DMS 273 treated with DMSO at 0.1 percent for 48 hours (cell line): ENCODE measurements around the gene APOH.

ENCODE experiments used
- DNase-seq: peaks from one replicate; lab custom pipeline; 2025; lab: John Stamatoyannopoulos, UW

Gene APOH

GRCh38 chr17:66192378-66192687 lies 36.9 kb downstream of the APOH start:
- no peak for DNase-seq

- DNase-seq, result peak; percentile 64
These were observed 37.4 kb downstream of the APOH start, which contains the start of gene CEP112 for GRCh38 chr17:66191593-66192377. Gene CEP112, minus strand, starts transcription at chr17:66192133.

GRCh38 chr17:66190738-66191592 lies 38.2 kb downstream of the APOH start:
- DNase-seq, result no peak

DNA sequence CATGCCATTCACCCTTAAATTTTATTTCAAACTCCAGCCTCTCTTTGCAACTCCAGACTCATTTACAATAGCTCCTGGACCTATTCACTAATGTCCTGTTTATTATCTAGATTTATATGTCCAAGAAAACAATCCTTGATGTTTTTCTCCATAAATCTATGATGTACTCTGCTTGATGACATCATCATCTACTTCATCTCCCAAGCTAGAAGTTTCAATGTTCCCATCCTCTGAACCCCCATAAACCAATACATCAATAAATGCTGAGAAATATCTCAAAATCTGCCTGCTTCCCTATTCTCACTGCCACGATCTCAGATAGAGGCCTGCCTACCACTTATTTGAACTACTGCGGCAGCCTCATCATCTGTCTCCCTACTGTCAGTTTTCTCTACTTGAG lies 41.5 kb downstream of the APOH start:
- no peak for DNase-seq

DNA sequence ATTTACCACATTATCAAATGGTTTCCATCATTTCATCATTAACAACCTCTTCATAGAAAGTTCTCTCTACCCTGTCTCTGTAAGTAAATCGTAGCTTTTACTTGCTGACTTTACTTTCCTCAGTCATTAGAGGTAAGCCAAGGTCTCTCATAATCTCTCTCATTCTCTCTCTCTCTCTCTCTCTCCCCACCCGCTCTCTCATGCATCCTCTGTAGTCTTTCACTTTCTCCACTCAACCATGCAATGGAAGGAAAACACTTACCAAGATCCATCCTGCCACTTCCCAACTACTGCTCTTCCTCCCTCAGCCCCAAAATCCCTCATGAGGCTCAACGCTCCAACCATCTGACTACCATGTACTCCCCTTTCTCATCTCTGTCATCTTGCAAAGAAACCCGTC lies 43.4 kb downstream of the APOH start:
- DNase-seq, result no peak

GRCh38 chr17:66184392-66184791 lies 44.8 kb downstream of the APOH start:
- no peak for DNase-seq

GRCh38 chr17:66183529-66183928 lies 45.7 kb downstream of the APOH start:
- no peak for DNase-seq

DNA sequence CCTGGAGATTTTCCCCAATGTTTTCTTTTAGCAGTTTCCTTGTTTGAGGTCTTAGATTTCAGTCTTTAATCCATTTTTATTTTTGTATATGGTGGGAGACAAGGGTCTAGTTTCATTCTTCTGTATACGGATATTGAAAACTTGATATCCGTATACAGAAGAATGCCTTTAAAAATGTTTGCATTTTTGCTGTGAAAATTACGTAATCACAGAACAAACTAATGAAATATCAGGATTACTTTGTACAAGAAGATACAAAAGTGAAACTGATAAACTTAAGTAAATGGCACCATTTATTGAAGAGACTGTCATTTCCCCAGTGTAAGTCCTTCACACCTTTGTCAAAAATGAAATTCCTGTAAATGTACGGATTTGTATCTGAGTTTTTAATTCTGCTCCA lies 50.6 kb downstream of the APOH start:
- DNase-seq, result no peak

- DNase-seq, result no peak
These were observed 52.2 kb downstream of the APOH start for GRCh38 chr17:66177048-66177447.

- no peak for DNase-seq
These were observed 53.3 kb downstream of the APOH start for GRCh38 chr17:66175892-66176291.

DNA sequence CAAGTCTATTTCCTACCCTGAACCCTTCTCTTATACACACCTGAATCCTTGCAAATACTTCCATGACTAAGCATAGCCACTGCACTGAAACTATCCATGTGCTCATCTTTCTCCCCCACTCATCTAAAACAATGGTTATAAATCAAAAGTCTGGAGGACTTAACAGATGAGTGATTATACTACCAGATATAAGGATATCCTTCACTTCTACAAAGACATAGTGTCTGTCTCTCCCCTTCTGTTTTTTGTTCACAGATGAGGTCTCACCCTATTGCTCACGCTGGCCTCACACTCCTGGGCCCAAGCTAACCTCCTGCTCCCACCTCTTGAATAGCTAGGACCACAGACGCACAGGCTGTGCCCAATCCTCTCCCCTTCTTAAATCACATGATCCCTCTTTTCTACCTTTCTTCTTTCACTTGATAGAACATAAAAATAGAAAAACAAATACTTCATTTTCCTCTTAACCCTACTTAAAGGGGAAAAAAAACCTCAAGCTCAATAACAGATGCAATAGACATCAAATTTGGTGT lies 56.5 kb downstream of the APOH start:
- no peak for DNase-seq

DNA sequence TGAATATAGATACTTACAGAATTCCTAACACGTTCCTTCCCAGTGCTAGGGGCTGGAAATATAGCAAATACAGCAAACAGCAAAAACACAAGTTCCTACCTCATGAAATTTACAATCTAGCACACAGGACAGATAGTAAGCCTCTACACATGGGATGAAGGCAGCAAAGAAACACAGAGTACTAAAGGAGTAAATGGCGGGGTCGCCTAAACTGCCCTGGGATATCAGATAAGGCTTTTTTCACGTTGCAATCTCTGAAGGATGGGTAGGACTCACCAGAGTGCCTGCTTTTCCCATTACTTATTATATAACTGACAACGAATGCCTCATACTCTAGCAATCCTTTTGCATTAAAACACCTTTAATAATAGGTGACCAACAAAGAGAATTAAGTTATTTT lies 57.1 kb downstream of the APOH start:
- no peak for DNase-seq

DNA sequence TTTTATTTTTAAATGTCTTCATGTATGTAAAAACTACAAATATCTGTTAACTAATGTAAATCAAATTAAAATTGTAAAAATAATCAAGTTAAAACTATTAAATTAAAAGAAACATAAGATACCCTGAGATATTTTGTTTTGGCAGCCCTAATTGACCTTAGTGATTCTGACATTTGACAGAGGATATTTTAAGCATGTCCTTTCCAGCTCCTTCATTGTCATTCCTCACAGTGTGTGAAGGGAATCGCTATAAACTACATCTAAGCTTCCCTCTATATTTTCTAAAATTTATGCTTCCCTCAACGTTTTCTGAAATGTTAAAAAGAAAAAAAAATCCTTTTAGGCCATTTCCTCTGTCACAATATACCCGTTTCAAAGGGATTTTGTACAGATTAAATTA lies 57.5 kb downstream of the APOH start:
- DNase-seq, result no peak

GRCh38 chr17:66171172-66171571 lies 58.0 kb downstream of the APOH start:
- no peak for DNase-seq

DNA sequence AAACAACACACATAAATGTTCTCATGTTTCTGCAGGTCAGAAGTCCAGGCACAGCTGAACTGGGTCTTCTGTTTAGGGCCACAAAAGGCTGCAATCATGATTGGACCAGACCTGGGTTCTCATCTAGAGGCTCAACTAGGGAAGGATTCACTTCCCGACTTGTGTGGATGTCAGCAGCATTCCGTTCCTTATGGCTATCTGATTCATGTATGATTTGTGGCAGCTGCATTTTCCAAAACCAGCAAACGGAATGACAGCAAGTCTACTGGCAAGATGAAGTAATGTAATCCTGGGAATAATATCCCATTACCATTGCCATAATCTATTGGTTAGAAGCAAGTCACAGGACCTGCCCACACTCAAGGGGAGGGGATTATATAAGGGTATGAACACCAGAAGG lies 59.4 kb downstream of the APOH start:
- no peak for DNase-seq

DNA sequence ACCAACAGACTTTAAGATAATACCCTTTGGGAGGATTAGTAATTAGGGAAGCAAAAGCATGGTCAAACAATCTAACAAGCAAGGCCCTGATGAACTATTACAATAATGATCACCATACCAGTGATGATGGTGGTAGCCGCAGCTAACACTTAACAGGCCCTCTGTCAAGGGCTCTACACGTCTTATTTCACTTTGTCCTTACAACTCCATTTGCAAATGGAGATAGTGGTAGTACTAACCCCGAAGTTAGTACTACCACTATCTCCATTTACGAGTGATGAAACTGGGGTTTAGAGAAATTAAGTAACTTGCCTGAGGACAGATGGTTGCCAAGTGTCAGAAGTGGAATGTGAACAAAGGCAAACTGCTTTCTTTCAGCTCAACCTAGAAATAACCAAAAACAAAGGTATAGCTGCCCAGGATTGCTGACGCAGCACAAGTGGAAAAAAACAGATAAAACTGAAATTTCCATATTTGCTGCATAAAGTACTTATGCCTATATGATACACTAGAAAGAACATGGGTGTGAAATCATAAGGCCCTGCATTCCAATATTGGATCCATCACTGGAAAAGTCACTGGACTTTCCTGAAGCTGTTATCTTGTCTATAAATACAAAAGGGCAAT lies 61.9 kb downstream of the APOH start:
- no peak for DNase-seq

- no peak for DNase-seq
These were observed 63.6 kb downstream of the APOH start for GRCh38 chr17:66165537-66166123.
